ENCODE data around the gene USP4. TPM values are rescaled to one million over a fixed set of nuclear protein-coding genes. Genes with fewer than 3 reads are reported as not detected.

The USP4 gene
- total RNA-seq, 1 donor from 2014 or later, result 31.8 TPM

GRCh38 chr3:49377483-49377882, 37.6 kb upstream of the USP4 start:
- DNase-seq (ENCODE audit: low read depth), result peak; percentile 87
- Histone ChIP-seq H3K36me3 (ENCODE audit: insufficient read depth, low read length) (peaks cover 19% of the 10 kb centered on the region), H3K4me3 (ENCODE audit: insufficient read depth, low read depth, low read length) (no peak overlapping the region), H3K79me2 (ENCODE audit: insufficient read depth, low read length) (peaks cover 100% of the 10 kb centered on the region), H3K4me1 (ENCODE audit: insufficient read depth, low read length) (peaks cover 15% of the 10 kb centered on the region), H3K27ac (ENCODE audit: low read depth, low read length) (peak overlapping the region; percentile 77), H3K4me2 (ENCODE audit: low read length) (peak overlapping the region; percentile 65), H3K9me3 (ENCODE audit: insufficient read depth, low read depth, low read length) (no peaks in the 10 kb centered on the region), H3K9ac (ENCODE audit: low read length) (peak overlapping the region; percentile 53), H4K20me1 (ENCODE audit: insufficient read depth, low read length) (peaks cover 90% of the 10 kb centered on the region), H2AFZ (ENCODE audit: low read depth, low read length) (no peak overlapping the region), H3K27me3 (ENCODE audit: insufficient read depth, low read length) (no peaks in the 10 kb centered on the region)
- Mint-ChIP-seq H3K27ac (ENCODE audit: unreplicated experiment) (peak overlapping the region; percentile 95), H3K4me1 (ENCODE audit: low read depth, unreplicated experiment) (peaks cover 9% of the 10 kb centered on the region), H3K4me3 (ENCODE audit: unreplicated experiment) (no peak overlapping the region), H3K9me3 (ENCODE audit: unreplicated experiment) (no peaks in the 10 kb centered on the region), H3K36me3 (ENCODE audit: low read depth, unreplicated experiment) (peaks cover 13% of the 10 kb centered on the region), H3K27me3 (ENCODE audit: low read depth, unreplicated experiment) (no peaks in the 10 kb centered on the region)
- no peak for TF ChIP-seq EZH2 (IDR thresholded peaks at IDR 0.05; ENCODE audit: insufficient read depth, low read length)
- TF ChIP-seq, protein P1, sequence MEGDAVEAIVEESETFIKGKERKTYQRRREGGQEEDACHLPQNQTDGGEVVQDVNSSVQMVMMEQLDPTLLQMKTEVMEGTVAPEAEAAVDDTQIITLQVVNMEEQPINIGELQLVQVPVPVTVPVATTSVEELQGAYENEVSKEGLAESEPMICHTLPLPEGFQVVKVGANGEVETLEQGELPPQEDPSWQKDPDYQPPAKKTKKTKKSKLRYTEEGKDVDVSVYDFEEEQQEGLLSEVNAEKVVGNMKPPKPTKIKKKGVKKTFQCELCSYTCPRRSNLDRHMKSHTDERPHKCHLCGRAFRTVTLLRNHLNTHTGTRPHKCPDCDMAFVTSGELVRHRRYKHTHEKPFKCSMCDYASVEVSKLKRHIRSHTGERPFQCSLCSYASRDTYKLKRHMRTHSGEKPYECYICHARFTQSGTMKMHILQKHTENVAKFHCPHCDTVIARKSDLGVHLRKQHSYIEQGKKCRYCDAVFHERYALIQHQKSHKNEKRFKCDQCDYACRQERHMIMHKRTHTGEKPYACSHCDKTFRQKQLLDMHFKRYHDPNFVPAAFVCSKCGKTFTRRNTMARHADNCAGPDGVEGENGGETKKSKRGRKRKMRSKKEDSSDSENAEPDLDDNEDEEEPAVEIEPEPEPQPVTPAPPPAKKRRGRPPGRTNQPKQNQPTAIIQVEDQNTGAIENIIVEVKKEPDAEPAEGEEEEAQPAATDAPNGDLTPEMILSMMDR (IDR thresholded peaks at IDR 0.05; ENCODE audit: insufficient read depth, low read depth, low read length), result no peak
- no peak for FAIRE-seq

- Mint-ChIP-seq H3K27me3 (ENCODE audit: low read depth, unreplicated experiment) (no peaks in the 10 kb centered on the region), H3K4me3 (ENCODE audit: unreplicated experiment) (no peak overlapping the region), H3K9me3 (ENCODE audit: unreplicated experiment) (no peaks in the 10 kb centered on the region), H3K4me1 (ENCODE audit: low read depth, unreplicated experiment) (no peaks in the 10 kb centered on the region), H3K36me3 (ENCODE audit: low read depth, unreplicated experiment) (peaks cover 21% of the 10 kb centered on the region), H3K27ac (ENCODE audit: unreplicated experiment) (no peak overlapping the region)
- H2AFZ ChIP-seq (ENCODE audit: low read depth, low read length), result no peak overlapping the region
- no peak overlapping the region for H3K4me2 ChIP-seq (ENCODE audit: low read length)
- no peak overlapping the region for H3K9ac ChIP-seq (ENCODE audit: low read length)
- no peak overlapping the region for H3K27ac ChIP-seq (ENCODE audit: low read depth, low read length)
- no peaks in the 10 kb centered on the region for H3K9me3 ChIP-seq (ENCODE audit: insufficient read depth, low read depth, low read length)
- H4K20me1 ChIP-seq (ENCODE audit: insufficient read depth, low read length), result peaks cover 87% of the 10 kb centered on the region
- peaks cover 97% of the 10 kb centered on the region for H3K79me2 ChIP-seq (ENCODE audit: insufficient read depth, low read length)
- DNase-seq (ENCODE audit: low read depth) (no peak), FAIRE-seq (no peak)
- peaks cover under 1% of the 10 kb centered on the region for H3K4me1 ChIP-seq (ENCODE audit: insufficient read depth, low read length)
- no peak for TF ChIP-seq EZH2 (IDR thresholded peaks at IDR 0.05; ENCODE audit: insufficient read depth, low read length)
- H3K27me3 ChIP-seq (ENCODE audit: insufficient read depth, low read length), result no peaks in the 10 kb centered on the region
- H3K36me3 ChIP-seq (ENCODE audit: insufficient read depth, low read length), result peaks cover 43% of the 10 kb centered on the region
- no peak overlapping the region for H3K4me3 ChIP-seq (ENCODE audit: insufficient read depth, low read depth, low read length)
These were observed 32.1 kb upstream of the USP4 start for GRCh38 chr3:49371946-49372345.

DNA sequence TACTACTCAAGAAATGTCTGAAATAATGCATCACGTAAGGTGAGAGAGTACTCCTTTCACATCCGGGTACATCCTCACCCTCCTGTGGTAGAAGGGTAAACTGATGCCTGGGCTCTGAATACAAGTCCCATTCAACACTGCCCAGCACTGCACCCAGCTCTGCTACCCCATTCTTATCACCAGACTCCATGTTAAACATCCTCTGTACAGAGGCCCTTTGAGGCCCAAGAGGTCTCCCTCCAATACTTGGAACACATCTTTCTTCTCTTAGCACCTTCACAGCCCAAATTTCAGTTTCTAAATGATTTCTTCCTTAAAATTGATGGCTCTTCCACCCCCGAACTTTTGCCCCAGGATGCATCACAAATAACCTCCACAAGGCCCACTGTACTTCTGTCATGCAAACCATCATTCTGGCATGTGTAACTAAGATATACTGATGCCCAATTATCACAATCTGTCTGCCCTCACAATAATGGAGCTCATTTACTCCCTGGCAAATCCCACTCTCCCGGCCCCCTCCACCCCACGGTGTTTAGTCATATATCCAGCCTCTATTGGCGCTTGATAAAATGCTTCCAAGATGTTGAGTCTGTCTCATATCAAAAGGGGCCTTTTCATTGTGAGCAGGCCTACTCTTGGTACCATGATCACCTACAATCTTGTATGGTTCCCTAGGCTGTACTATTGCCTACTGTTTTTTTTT, 30.9 kb upstream of the USP4 start:
- peaks cover 96% of the 10 kb centered on the region for H3K79me2 ChIP-seq (ENCODE audit: insufficient read depth, low read length)
- no peak for DNase-seq (ENCODE audit: low read depth)
- no peak overlapping the region for H3K9ac ChIP-seq (ENCODE audit: low read length)
- Mint-ChIP-seq H3K27me3 (ENCODE audit: low read depth, unreplicated experiment) (no peaks in the 10 kb centered on the region), H3K36me3 (ENCODE audit: low read depth, unreplicated experiment) (peaks cover 30% of the 10 kb centered on the region), H3K4me3 (ENCODE audit: unreplicated experiment) (no peak overlapping the region), H3K9me3 (ENCODE audit: unreplicated experiment) (no peaks in the 10 kb centered on the region), H3K27ac (ENCODE audit: unreplicated experiment) (no peak overlapping the region), H3K4me1 (ENCODE audit: low read depth, unreplicated experiment) (no peaks in the 10 kb centered on the region)
- no peaks in the 10 kb centered on the region for H3K4me1 ChIP-seq (ENCODE audit: insufficient read depth, low read length)
- H4K20me1 ChIP-seq (ENCODE audit: insufficient read depth, low read length), result peaks cover 91% of the 10 kb centered on the region
- H2AFZ ChIP-seq (ENCODE audit: low read depth, low read length), result no peak overlapping the region
- H3K27ac ChIP-seq (ENCODE audit: low read depth, low read length), result no peak overlapping the region
- no peak overlapping the region for H3K4me3 ChIP-seq (ENCODE audit: insufficient read depth, low read depth, low read length)
- TF ChIP-seq, protein P1 (IDR thresholded peaks at IDR 0.05; ENCODE audit: insufficient read depth, low read depth, low read length), result no peak
- no peak for TF ChIP-seq EZH2 (IDR thresholded peaks at IDR 0.05; ENCODE audit: insufficient read depth, low read length)
- H3K9me3 ChIP-seq (ENCODE audit: insufficient read depth, low read depth, low read length), result no peaks in the 10 kb centered on the region
- no peak for FAIRE-seq
- H3K36me3 ChIP-seq (ENCODE audit: insufficient read depth, low read length), result peaks cover 43% of the 10 kb centered on the region
- no peaks in the 10 kb centered on the region for H3K27me3 ChIP-seq (ENCODE audit: insufficient read depth, low read length)
- no peak overlapping the region for H3K4me2 ChIP-seq (ENCODE audit: low read length)

Data from astrocyte (in vitro differentiated cells and primary cell).